Ovary (tissue), 3 donors: Measurements from ENCODE around the gene HPS1.

Source experiments
- CTCF ChIP-seq, 3 donors: fragments of 450-650 bp in 2 of 3; fragments of 200-600 bp in 1 of 3; IDR thresholded peaks; one replicate each; pipeline versions ENCODE4 v1.5.1 to v1.8.0; 2016 to 2022; ENCODE audit warnings: antibody characterized with exemption in 3 of 3, mild to moderate bottlenecking in 1 of 3
- EP300 ChIP-seq: sonication (generic); formaldehyde crosslinking; IDR thresholded peaks from one replicate; pipeline ENCODE4 v1.6.1; 2017; ENCODE audit warnings: antibody characterized with exemption
- POLR2A ChIP-seq: fragments of 450-650 bp; IDR thresholded peaks from one replicate; pipeline ENCODE4 v1.6.1; 2017; ENCODE audit warnings: antibody characterized with exemption, mild to moderate bottlenecking, moderate library complexity
- donor health status: DM: no; HTN: no; CAD: no.

- TF ChIP-seq CTCF (IDR thresholded peaks at IDR 0.05) (no peak), EP300 (no peak), POLR2A (no peak)
Observed at GRCh38 chr10:98369801-98370200, 76.9 kb downstream of the HPS1 start.
